Measurements from ENCODE around the gene DOLK. TPM values are rescaled to one million over a fixed set of nuclear protein-coding genes. Genes with fewer than 3 reads are reported as not detected.

Gene DOLK
- total RNA-seq, 1 experiment from 2014 or later, result 20.1 TPM

GRCh38 chr9:128895556-128895955, 51.8 kb downstream of the DOLK start:
- no peak overlapping the region for H2BK15ac ChIP-seq (ENCODE audit: low read depth, low read length)
- no peak overlapping the region for H3K14ac ChIP-seq (ENCODE audit: insufficient read depth, low read length)
- Mint-ChIP-seq H3K9me3 (no peaks in the 10 kb centered on the region), H3K4me1 (peaks cover 15 to 25% of the 10 kb centered on the region in 2 experiments), H3K27ac (peak overlapping the region; percentile 34 to 90 (median 58); a peak in 2 of 7 replicates), H3K27me3 (ENCODE audit: low read depth) (no peaks in the 10 kb centered on the region), H3K36me3 (ENCODE audit: insufficient read depth in 1 of 3, low read depth in 3 of 3) (peaks cover 17 to 48% (median 29%) of the 10 kb centered on the region in 3 experiments), H3K4me3 (peak overlapping the region in 1 of 2 experiments; percentile 63; a peak in 1 of 5 replicates)
- H3K4ac ChIP-seq (ENCODE audit: low read depth, low read length), result no peak overlapping the region
- H3K27ac ChIP-seq (ENCODE audit: insufficient read length, low read depth, low read length), result no peak overlapping the region
- peaks cover 6% of the 10 kb centered on the region; the same call in 1 of the 2 replicates for H3K79me2 ChIP-seq (ENCODE audit: insufficient read depth, low read length)
- no peak overlapping the region for H3K23ac ChIP-seq (ENCODE audit: insufficient read length, low read depth, low read length)
- no peaks in the 10 kb centered on the region for H3K79me1 ChIP-seq (ENCODE audit: insufficient read depth, low read depth, low read length, poor library complexity, severe bottlenecking)
- DNase-seq, result no peak
- H3K56ac ChIP-seq (ENCODE audit: insufficient read length, low read depth, low read length), result no peak overlapping the region
- H4K91ac ChIP-seq (ENCODE audit: insufficient read length, low read depth, low read length), result no peak overlapping the region
- no peaks in the 10 kb centered on the region for H4K20me1 ChIP-seq (ENCODE audit: control insufficient read depth, insufficient read depth, insufficient read length)
- H3K4me1 ChIP-seq (ENCODE audit: insufficient read depth, low read length), result no peaks in the 10 kb centered on the region; the same call in 1 of the 2 replicates
- no peak overlapping the region for H3T11ph ChIP-seq (ENCODE audit: low read length)
- WGBS (ENCODE audit: extremely low coverage, insufficient read length, low lambda C conversion rate), result no CpG with 5 or more reads among the region's 4 CpGs
- H3K9me3 ChIP-seq (ENCODE audit: control insufficient read depth, low read depth, low read length), result no peaks in the 10 kb centered on the region
- no peak overlapping the region for H3K9ac ChIP-seq (ENCODE audit: extremely low read depth, insufficient read length, low read length)
- no peak overlapping the region for H2BK120ac ChIP-seq (ENCODE audit: low read depth, low read length, poor library complexity, severe bottlenecking)
- H2BK20ac ChIP-seq (ENCODE audit: low read depth, low read length, poor library complexity, severe bottlenecking), result no peak overlapping the region
- H3K23me2 ChIP-seq (ENCODE audit: insufficient read length, low read depth, low read length, poor library complexity, severe bottlenecking), result no peaks in the 10 kb centered on the region
- H2BK12ac ChIP-seq (ENCODE audit: insufficient read length, low read depth, low read length), result no peak overlapping the region
- TF ChIP-seq CTCF (conservative IDR thresholded peaks at IDR 0.05), result no peak
- no peak overlapping the region for H4K8ac ChIP-seq (replicated peaks; ENCODE audit: insufficient read length, low read depth, low read length)
- H2AK5ac ChIP-seq (ENCODE audit: insufficient read length, low read length), result no peak overlapping the region
- no peak overlapping the region for H2AFZ ChIP-seq (ENCODE audit: low read length)
- no peak overlapping the region for H4K5ac ChIP-seq (ENCODE audit: insufficient read length, low read depth, low read length)
- no peaks in the 10 kb centered on the region for H3K27me3 ChIP-seq (ENCODE audit: insufficient read depth, low read length)
- H2BK5ac ChIP-seq (ENCODE audit: insufficient read length, low read length), result no peak overlapping the region
- no peak overlapping the region for H3K18ac ChIP-seq (ENCODE audit: insufficient read length, low read depth, low read length)
- no peak overlapping the region for H3K4me2 ChIP-seq (ENCODE audit: insufficient read depth, insufficient read length, low read length)

Other genes starting within 250 kb of the DOLK start
- gene PKN3, start 245.1 kb downstream of the DOLK start, total RNA-seq (2021), result 23.8 and 25.0 TPM in 2 replicates
- gene ZDHHC12, start 223.5 kb downstream of the DOLK start, total RNA-seq (2021), result 42.8 and 45.8 TPM in 2 replicates
- 23.1 and 24.2 TPM in 2 replicates for gene ZER1, start 175.7 kb downstream of the DOLK start, total RNA-seq (2021)
- 27.3 and 30.3 TPM in 2 replicates for gene TBC1D13, start 160.3 kb downstream of the DOLK start, total RNA-seq (2021)
- gene ENDOG, start 129.1 kb downstream of the DOLK start, total RNA-seq (2021), result 16.7 and 17.6 TPM in 2 replicates
- 86.3 and 91.8 TPM in 2 replicates for gene SPOUT1, start 117.8 kb downstream of the DOLK start, total RNA-seq (2021)
- 14.6 and 15.2 TPM in 2 replicates for gene KYAT1, start 65.7 kb downstream of the DOLK start, total RNA-seq (2021)
- gene LRRC8A, start 65.5 kb downstream of the DOLK start, total RNA-seq (2021), result 76.0 and 79.2 TPM in 2 replicates
- gene PHYHD1, start 26.6 kb downstream of the DOLK start, total RNA-seq (2021), result 18.0 and 22.2 TPM in 2 replicates
- gene NUP188, start 96 bp upstream of the DOLK start, total RNA-seq (2021), result 101 and 104 TPM in 2 replicates
- gene SH3GLB2, start 80.7 kb upstream of the DOLK start, total RNA-seq (2021), result 69.0 and 69.5 TPM in 2 replicates
- gene MIGA2, start 89.0 kb upstream of the DOLK start, total RNA-seq (2021), result 37.8 and 38.8 TPM in 2 replicates
- 42.6 and 43.3 TPM in 2 replicates for gene DOLPP1, start 133.5 kb upstream of the DOLK start, total RNA-seq (2021)
- 15.0 and 15.7 TPM in 2 replicates for gene CRAT, start 163.2 kb upstream of the DOLK start, total RNA-seq (2021)
- 140 and 145 TPM in 2 replicates for gene PTPA, start 163.8 kb upstream of the DOLK start, total RNA-seq (2021)
- 1.0 and 1.3 TPM in 2 replicates for gene IER5L, start 230.7 kb upstream of the DOLK start, total RNA-seq (2021)